Ammon's horn (tissue), 1 donor: ENCODE measurements around the gene CCL7.

Experiments
- DNase-seq: peaks from one replicate; pipeline ENCODE4 v3.0.0-alpha.2; 2016; ENCODE audit warnings: low spot score

The CCL7 gene

GRCh38 chr17:34246881-34247280, 23.1 kb upstream of the CCL7 start:
- no peak for DNase-seq

DNA sequence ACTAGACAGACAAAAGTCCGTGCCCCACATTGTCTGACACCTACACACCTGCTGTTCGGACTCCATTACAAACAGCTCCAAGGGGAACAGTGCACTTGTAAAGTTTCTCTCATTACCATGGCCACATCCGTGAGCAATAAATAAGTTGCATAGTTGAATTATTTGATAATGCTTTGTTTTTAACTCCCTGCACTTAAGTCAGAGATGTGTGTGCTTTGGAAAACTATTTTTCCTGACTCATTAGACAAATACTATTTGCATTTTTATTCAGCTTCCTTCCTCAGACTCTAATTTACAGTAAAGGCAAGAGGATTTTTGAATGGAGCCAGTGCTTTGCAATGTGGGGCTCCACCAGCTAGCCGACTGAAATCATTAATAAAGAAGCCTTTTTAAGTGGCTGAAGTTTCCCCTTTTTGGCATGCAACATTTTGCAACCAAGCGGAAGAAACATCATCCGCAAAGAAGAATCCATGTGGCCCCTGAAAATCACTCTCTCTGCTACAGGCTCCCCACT, 21.5 kb upstream of the CCL7 start:
- no peak for DNase-seq

GRCh38 chr17:34249061-34249460, 21.0 kb upstream of the CCL7 start:
- DNase-seq, result no peak

GRCh38 chr17:34249478-34249877, 20.5 kb upstream of the CCL7 start:
- DNase-seq, result no peak

- no peak for DNase-seq
Observed at GRCh38 chr17:34251186-34251585, 18.8 kb upstream of the CCL7 start.

DNA sequence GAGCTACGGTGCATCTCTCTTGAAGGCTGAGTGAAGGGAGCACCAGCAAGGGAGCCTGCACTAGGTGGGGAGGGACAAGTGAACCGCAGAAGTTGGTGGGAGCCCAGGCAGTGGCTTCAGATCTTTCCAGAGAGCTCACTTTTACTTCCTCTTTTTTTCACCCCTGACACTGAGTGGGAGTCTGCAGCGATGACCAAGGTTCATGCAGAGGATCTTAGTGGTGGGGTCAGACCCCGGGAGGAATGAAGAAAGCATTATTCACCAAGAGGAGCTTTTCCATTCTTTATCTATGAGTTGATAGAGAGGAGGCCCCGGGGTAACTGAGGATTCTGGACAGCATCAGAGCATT, 18.0 kb upstream of the CCL7 start:
- DNase-seq, result peak; percentile 52

GRCh38 chr17:34252444-34253138, 17.4 kb upstream of the CCL7 start:
- DNase-seq, result peak; percentile 76

GRCh38 chr17:34253139-34253525, 16.9 kb upstream of the CCL7 start:
- DNase-seq, result no peak

DNA sequence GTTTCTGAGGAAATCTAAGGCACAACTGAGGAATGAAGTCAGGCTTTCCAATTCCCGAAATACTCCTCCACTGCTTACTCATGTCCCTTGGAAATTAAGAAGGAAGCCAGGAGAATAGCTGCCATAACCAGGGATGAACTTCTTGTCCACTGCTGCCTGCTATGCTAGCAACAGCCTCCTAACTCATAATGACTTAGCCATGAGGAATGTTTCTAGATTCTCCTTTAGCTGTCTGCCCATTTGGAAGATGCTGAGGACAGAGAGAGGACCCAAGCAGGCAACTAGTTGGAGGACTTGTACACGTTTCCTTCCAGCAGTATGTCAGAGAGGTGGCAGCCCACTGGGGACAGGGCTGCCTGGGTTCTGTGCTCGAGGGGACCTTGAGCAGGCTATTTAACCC, 15.9 kb upstream of the CCL7 start:
- DNase-seq, result no peak

- DNase-seq, result peak; percentile 80
Observed at GRCh38 chr17:34254651-34255380, 15.2 kb upstream of the CCL7 start, which contains the start of gene CCL2. Gene CCL2 (plus strand): TSS chr17:34255285. CDS start chr17:34255350, 65 bp downstream.

- no peak for DNase-seq
Observed at GRCh38 chr17:34255381-34255732, 14.7 kb upstream of the CCL7 start.

DNA sequence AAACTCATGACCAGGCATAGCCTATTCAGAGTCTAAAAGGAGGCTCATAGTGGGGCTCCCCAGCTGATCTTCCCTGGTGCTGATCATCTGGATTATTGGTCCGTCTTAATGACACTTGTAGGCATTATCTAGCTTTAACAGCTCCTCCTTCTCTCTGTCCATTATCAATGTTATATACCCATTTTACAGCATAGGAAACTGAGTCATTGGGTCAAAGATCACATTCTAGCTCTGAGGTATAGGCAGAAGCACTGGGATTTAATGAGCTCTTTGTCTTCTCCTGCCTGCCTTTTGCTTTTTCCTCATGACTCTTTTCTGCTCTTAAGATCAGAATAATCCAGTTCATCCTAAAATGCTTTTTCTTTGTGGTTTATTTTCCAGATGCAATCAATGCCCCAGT, 14.2 kb upstream of the CCL7 start:
- DNase-seq, result no peak

GRCh38 chr17:34257299-34257985, 12.6 kb upstream of the CCL7 start:
- no peak for DNase-seq

GRCh38 chr17:34257986-34258326, 12.1 kb upstream of the CCL7 start:
- no peak for DNase-seq

GRCh38 chr17:34259146-34259545, 10.9 kb upstream of the CCL7 start:
- no peak for DNase-seq

GRCh38 chr17:34260861-34261260, 9.2 kb upstream of the CCL7 start:
- no peak for DNase-seq

DNA sequence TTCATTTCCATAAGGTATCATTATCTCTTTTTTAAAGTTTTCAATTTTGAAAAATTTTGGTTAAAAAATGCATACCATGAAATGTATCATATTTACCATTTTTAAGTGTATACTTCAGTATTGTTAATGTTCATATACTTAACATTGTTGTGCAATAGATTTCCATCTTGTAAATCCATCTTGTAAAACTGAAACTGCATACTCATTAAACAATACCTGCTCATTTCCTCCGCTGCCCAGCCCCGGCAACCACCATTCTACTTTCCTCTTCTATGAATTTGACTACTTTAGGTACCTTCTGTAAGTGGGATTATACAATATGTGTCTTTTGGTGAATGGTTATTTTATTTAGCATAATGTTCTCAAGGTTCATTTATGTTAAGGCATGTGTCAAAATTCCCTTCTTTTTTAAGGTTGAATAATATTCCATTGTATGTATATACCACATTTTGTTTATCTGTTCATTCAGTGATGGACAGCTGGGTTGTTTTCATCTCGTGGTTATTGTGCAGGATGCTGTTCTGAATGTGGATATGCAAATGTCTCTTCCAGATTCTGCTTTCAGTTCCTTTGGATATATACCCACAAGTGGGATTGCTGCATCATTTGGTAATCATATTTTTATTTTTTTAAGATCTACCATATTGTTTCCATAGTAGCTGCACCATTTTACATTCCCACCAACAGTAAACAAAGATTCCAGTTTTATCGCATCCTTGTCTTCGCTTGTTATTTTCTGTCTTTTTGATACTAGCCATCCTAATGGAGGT, 8.3 kb upstream of the CCL7 start:
- no peak for DNase-seq

- no peak for DNase-seq
Observed at GRCh38 chr17:34265711-34266110, 4.3 kb upstream of the CCL7 start.

DNA sequence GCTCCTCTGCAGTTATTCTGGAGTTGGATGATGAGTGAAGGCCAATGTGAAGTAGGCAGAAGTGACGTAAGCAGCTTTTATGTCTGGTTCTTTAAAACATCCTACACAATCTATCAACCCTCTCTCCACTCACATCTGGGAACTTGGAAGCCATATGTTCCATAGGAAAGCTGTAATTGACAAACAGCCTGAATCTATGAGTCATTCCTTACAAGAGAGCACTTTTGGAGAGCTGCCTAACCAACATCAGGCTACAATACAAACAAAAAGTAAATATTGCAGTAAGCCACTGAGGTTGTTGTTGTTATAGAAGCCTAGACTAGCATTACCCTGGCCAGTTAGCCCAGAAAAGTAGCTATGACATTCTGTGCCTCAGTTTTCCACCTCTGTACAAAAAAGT, 5.9 kb downstream of the CCL7 start:
- no peak for DNase-seq

DNA sequence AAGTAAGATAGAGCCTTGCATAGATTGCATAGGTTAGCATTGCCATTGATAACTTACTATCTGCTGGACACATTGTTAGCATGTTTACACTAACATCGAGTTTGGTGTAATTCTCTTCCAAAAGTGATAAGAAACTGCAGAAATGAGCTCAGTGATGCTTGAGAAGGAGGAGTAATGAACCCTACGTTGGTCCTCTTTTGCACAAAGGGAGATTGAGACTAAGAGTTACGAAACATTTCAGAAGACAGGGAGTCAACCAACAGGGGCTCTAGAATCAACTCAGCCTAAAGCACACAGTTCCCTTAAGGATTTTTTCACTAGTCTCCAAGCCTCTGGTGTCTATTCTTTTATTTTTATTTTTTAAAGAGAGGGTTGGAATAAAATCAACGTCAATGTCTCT, 6.8 kb downstream of the CCL7 start:
- DNase-seq, result no peak

GRCh38 chr17:34283571-34283970, 13.6 kb downstream of the CCL7 start:
- DNase-seq, result no peak

DNA sequence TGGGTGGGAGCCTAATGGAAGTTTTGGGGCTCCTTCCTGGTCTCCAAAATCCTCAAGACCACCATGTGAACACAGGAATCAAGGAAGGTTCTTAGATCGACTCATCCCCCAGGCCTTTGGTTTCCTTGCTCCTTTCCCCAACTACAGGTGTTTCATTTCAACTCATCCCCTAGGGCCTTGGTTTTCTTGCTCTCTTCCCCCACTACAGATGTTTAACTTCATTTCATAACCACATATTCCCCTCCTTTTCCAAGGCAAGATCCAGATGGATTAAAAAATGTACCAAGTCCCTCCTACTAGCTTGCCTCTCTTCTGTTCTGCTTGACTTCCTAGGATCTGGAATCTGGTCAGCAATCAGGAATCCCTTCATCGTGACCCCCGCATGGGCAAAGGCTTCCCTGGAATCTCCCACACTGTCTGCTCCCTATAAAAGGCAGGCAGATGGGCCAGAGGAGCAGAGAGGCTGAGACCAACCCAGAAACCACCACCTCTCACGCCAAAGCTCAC, 15.3 kb downstream of the CCL7 start, which contains the start of gene CCL11:
Gene CCL11 (plus strand): TSS at position 457 of the 507 bp plus-strand sequence. CDS start 67 bp downstream, outside the sequence.
- no peak for DNase-seq
